Heart left ventricle (tissue), 13 donors: ENCODE results near the gene ZDHHC22.

ENCODE experiments used
- CTCF ChIP-seq, 12 donors: fragments of 200-600 bp; sonication (generic) in 4 of 12; IDR thresholded peaks; one replicate each; pipeline versions ENCODE4 v1.5.0 to v1.8.0; 2018 to 2022; ENCODE audit warnings: antibody characterized with exemption in 12 of 12, mild to moderate bottlenecking in 5 of 12
- POLR2A ChIP-seq, 2 donors: fragments of 450-650 bp; IDR thresholded peaks; one replicate each; pipeline ENCODE4 v1.6.1; 2017; ENCODE audit warnings: antibody characterized with exemption in 2 of 2, mild to moderate bottlenecking in 2 of 2, moderate library complexity in 2 of 2
- donor health status: ischemic (EF 13 %, LVEDD 7.1; RV severe dilation, severe dysfunction).
- donor health status: DM: no; HTN: yes; CAD: no.
- donor health status: DM: no; HTN: no; CAD: no.
- donor health status: ischemic (EF 25% LVEDD 6.9; RV normal size, moderate dysfunction).
- donor health status: ischemic (EF 25% LVEDD 5.7; RV mildly dilated, moderate dysfunction).
- donor health status: ischemic (EF 35%, LVEDD 5.7; RV mildly dilated, moderate dysfunction).
- donor health status: nonischemic (EF 11% LVEDD 7.7; RV severe dilation, severe dysfunction).
- donor health status: DM: yes; HTN: yes; CAD: no.
- donor health status: PGD.
- donor health status: ischemic (EF 29% LVEDD 5.4; RV normal size, mild dysfunction).
- donor health status: nonischemic (EF 23%, LVEDD 6.1; RV moderate dilation, normal function).

DNA sequence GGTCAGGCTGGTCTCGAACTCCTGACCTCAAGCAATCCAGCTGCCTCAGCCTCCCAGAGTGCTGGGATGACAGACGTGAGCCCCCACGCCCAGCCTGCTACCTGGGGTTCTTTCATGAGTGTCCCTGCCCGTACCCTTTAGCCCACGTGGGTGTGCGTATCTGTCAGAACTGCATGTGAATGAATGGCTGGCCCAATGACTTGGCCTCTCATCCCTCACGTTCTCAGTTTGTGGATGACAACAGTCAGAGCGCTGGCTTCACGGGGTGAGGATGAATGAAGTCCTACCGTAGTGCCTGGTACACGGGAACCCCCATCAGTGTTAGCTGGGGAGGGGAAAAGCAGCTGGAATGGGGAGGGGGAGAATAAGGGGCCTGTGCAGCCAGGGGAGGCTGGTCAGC is 16.1 kb upstream of the ZDHHC22 start:
- no peak for TF ChIP-seq CTCF (IDR thresholded peaks at IDR 0.05)
- no peak for TF ChIP-seq POLR2A (IDR thresholded peaks at IDR 0.05)
